HepG2 (cell line): ENCODE measurements around the gene GIPC3. TPM values are rescaled to one million over a fixed set of nuclear protein-coding genes. Genes with fewer than 3 reads are reported as not detected.

Experiments
- ATAC-seq: fragments of 200-7000 bp; cut with Tn5 transposase; 3 replicates; pipeline ENCODE4 v1.9.1; 2020; ENCODE audit warnings: mild to moderate bottlenecking, moderate library complexity
- BruUV-seq: library from RNA; stranded (reverse); fragments of 400-500 nt; replicated peaks from 2 replicates; lab custom pipeline; 2021; lab: Mats Ljungman, UMichigan
- CTCF ChIA-PET: fragments of 300-600 bp; formaldehyde crosslinking; extraction: SDS; loops from one replicate; lab custom pipeline; 2021; ENCODE audit warnings: low total read pairs, inconsistent platforms, low intra/inter-chr PET ratio; lab: Yijun Ruan, JAX
- POLR2A ChIA-PET: fragments of 350-600 bp; sonication (Branson Sonifier 250); formaldehyde crosslinking; loops from one replicate; lab custom pipeline; 2020; ENCODE audit warnings: antibody characterized with exemption, inconsistent platforms; lab: Yijun Ruan, JAX
- DNase-seq: peaks from one replicate; pipeline ENCODE4 v3.0.0-alpha.2; 2015; ENCODE audit warnings: low spot score
- FAIRE-seq: peaks from 3 replicates; lab custom pipeline; 2011; peaks lifted over from hg19 to GRCh38; lab: Jason Lieb, UNC
- H2AFZ ChIP-seq: one replicate; pipeline ENCODE4 v1.6.1; 2011; ENCODE audit warnings: low read length, inconsistent platforms
- H3K27ac ChIP-seq: fragments of 300-600 bp; 3 replicates; pipeline ENCODE4 v1.8.0; 2011; ENCODE audit warnings: mixed run types, mild to moderate bottlenecking, mixed read lengths, low read length, inconsistent platforms; ENCODE audit not compliant: insufficient read depth; ENCODE audit errors: extremely low read length
- H3K27me3 ChIP-seq, 2 experiments: fragments of 200-600 bp in 1 of 2; 2 replicates in 1 of 2; 3 replicates in 1 of 2; pipeline versions ENCODE4 v1.6.0 to v1.8.0; 2011; ENCODE audit warnings: low read length in 2 of 2, mild to moderate bottlenecking in 2 of 2, moderate library complexity in 2 of 2, inconsistent platforms in 1 of 2; ENCODE audit not compliant: insufficient read depth in 2 of 2, control insufficient read depth in 1 of 2
- H3K36me3 ChIP-seq, 2 experiments: fragments of 200-600 bp in 1 of 2; replicated peaks in 1 of 2; 2 replicates in 1 of 2; 3 replicates in 1 of 2; pipeline versions ENCODE4 v1.5.1 to v1.8.0; 2011; ENCODE audit warnings: low read length in 2 of 2, inconsistent platforms in 1 of 2; ENCODE audit not compliant: insufficient read depth in 2 of 2, control insufficient read depth in 1 of 2
- H3K4me1 ChIP-seq: 2 replicates; pipeline ENCODE4 v1.5.1; 2012; ENCODE audit warnings: low read length, inconsistent platforms; ENCODE audit not compliant: insufficient read depth
- H3K4me2 ChIP-seq: 2 replicates; pipeline ENCODE4 v1.6.0; 2011; ENCODE audit warnings: low read depth, low read length, inconsistent platforms
- H3K4me3 ChIP-seq, 3 experiments: fragments of 200-600 bp in 1 of 3; sonication (generic), shearing (Covaris generic) in 1 of 3; replicated peaks in 1 of 3; 2 replicates each; pipeline ENCODE4 v1.5.1; 2011 to 2016; ENCODE audit warnings: low read length in 3 of 3, inconsistent platforms in 2 of 3, low read depth in 2 of 3, mild to moderate bottlenecking in 2 of 3, control low read depth in 1 of 3, mixed read lengths in 1 of 3; ENCODE audit not compliant: insufficient read depth in 1 of 3
- H3K79me2 ChIP-seq: one replicate; pipeline ENCODE4 v1.6.1; 2011; ENCODE audit warnings: low read length, inconsistent platforms; ENCODE audit not compliant: insufficient read depth
- H3K9ac ChIP-seq: 2 replicates; pipeline ENCODE4 v1.6.0; 2011; ENCODE audit warnings: mild to moderate bottlenecking, low read depth, low read length, inconsistent platforms; ENCODE audit not compliant: insufficient read depth
- H3K9me3 ChIP-seq: 2 replicates; pipeline ENCODE4 v1.5.1; 2012; ENCODE audit warnings: mild to moderate bottlenecking, low read length
- H4K20me1 ChIP-seq: 2 replicates; pipeline ENCODE4 v1.6.0; 2011; ENCODE audit warnings: inconsistent platforms, mild to moderate bottlenecking, low read length, moderate library complexity; ENCODE audit not compliant: insufficient read depth
- MBD4 ChIP-seq: IDR thresholded peaks from 2 replicates; pipeline ENCODE4 v1.6.1; 2012; ENCODE audit warnings: low read length, inconsistent platforms, borderline replicate concordance
- NCOA2 ChIP-seq: sonication (generic); formaldehyde crosslinking; IDR thresholded peaks from 2 replicates; pipeline ENCODE4 v1.8.0; 2022; ENCODE audit warnings: inconsistent platforms
- PRPF4 ChIP-seq: fragments of 200-400 bp; formaldehyde crosslinking; IDR thresholded peaks from 2 replicates; pipeline ENCODE4 v1.6.1; 2016; ENCODE audit warnings: low read length, low read depth; ENCODE audit not compliant: poor library complexity, severe bottlenecking
- SATB2 ChIP-seq: sonication (generic); formaldehyde crosslinking; IDR thresholded peaks from 2 replicates; pipeline ENCODE4 v1.5.0; 2020; ENCODE audit warnings: missing genetic modification reagents
- TOE1 ChIP-seq: sonication (generic); formaldehyde crosslinking; IDR thresholded peaks from 2 replicates; pipeline ENCODE4 v1.4.0; 2020; ENCODE audit warnings: mild to moderate bottlenecking, missing genetic modification reagents
- ZBTB38 ChIP-seq: sonication (generic); formaldehyde crosslinking; IDR thresholded peaks from 2 replicates; pipeline ENCODE4 v1.5.1; 2020; ENCODE audit warnings: mild to moderate bottlenecking, missing genetic modification reagents
- ZNF335 ChIP-seq: sonication (generic); formaldehyde crosslinking; IDR thresholded peaks from 2 replicates; pipeline ENCODE4 v1.4.0; 2020; ENCODE audit warnings: missing genetic modification reagents
- ZSCAN20 ChIP-seq: sonication (generic); formaldehyde crosslinking; IDR thresholded peaks from 2 replicates; pipeline ENCODE4 v1.4.0; 2020; ENCODE audit warnings: missing genetic modification reagents, mild to moderate bottlenecking, borderline replicate concordance
- WGBS: methylation state at CpG from one replicate; pipeline ENCODE4 v1.1.6; 2017; ENCODE audit warnings: low lambda C conversion rate; 5-methylcytosine and 5-hydroxymethylcytosine counted together
- in situ Hi-C: cut with HindIII; loops from 2 replicates; pipeline ENCODE4 v1.10.0; 2017; ENCODE audit warnings: low pct_unique_long_range_greater_than_20kb; ENCODE audit not compliant: extremely low pct_ligation_motif_present
- intact Hi-C: fragments of 100-400 bp; cut with micrococcal nuclease; formaldehyde crosslinking; loops from one replicate; pipeline ENCODE4 v1.10.0; 2022; ENCODE audit not compliant: unreplicated experiment
- polyA plus RNA-seq, 8 experiments: library from polyadenylated mRNA; depleted of rRNA in 3 of 8; stranded (reverse) in 7 of 8; unstranded in 1 of 8; fragments of >200 nt; fragmentation: Illumina TruSeq in 4 of 8; extraction: Trizol in 4 of 8; gene quantifications; 2 replicates each; pipeline versions ENCODE4 v1.2.1 to v1.2.3, GENCODE V29; 2011 to 2016; ENCODE audit warnings: low read depth in 4 of 8, missing spikeins in 1 of 8, mixed read lengths in 1 of 8; ENCODE audit not compliant: insufficient read depth in 1 of 8
- total RNA-seq, 5 experiments: library from RNA; depleted of rRNA; stranded (reverse); fragments of >200 nt; fragmentation: Illumina TruSeq; extraction: Trizol; gene quantifications; 2 replicates each; pipeline ENCODE4 v1.2.3, GENCODE V29; 2016; ENCODE audit warnings: low read depth in 1 of 5
- TF ChIP-seq, protein P1 (sequence below): sonication (generic); formaldehyde crosslinking; IDR thresholded peaks from 2 replicates; pipeline ENCODE4 v1.9.0; 2021; ENCODE audit warnings: missing genetic modification reagents, borderline replicate concordance
- TF ChIP-seq, protein P2 (sequence below): sonication (generic); formaldehyde crosslinking; IDR thresholded peaks from 2 replicates; pipeline ENCODE4 v1.4.0; 2020; ENCODE audit warnings: missing genetic modification reagents

Gene GIPC3
- total and polyA plus RNA-seq, 2 of the 13 experiments (the other 11 are each of a cell fraction or from before 2014, with no cell fraction given), result 0.05 TPM; not detected in 1

DNA sequence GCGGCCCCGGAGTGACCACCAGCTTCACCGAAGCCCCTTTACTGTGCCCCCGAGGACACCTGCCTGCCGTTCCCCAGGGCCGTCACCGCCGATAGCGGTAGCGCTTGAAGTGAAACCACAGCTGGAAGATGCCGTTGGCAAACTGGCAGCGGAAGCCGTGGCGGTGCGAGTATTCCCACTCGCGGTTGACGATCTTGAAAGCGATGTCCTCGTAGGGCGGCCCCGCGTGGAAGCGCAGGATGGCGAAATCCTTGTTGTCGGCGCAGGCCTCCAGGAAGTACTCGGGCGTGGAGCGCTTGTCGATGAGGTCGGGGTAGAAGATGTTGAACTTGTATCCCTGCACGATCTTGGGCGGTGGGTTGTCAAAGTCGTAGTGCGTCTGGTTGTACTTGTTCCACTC lies 26.6 kb downstream of the GIPC3 start:
- in situ Hi-C loops, result no loop called here
- Histone ChIP-seq H4K20me1 (no peaks in the 10 kb centered on the region), H3K9me3 (no peaks in the 10 kb centered on the region), H3K36me3 (peaks cover 3 to 13% of the 10 kb centered on the region in 2 experiments; a peak in 2 of 5 replicates), H3K9ac (no peak overlapping the region), H3K4me3 (no peak overlapping the region), H3K4me2 (no peak overlapping the region), H3K4me1 (peaks cover 17% of the 10 kb centered on the region)
- CTCF ChIA-PET, result no interaction called here
- TSS peak; percentile 40 for BruUV-seq
- WGBS, result 99% methylated on average over 31 of the region's 36 CpGs
- intact Hi-C loops, result no loop called here
- FAIRE-seq (no peak), DNase-seq (no peak)
- TF ChIP-seq NCOA2 (CRISPR knock-in tag) (no peak), ZSCAN20 (CRISPR knock-in tag) (no peak), TOE1 (CRISPR knock-in tag) (no peak), PRPF4 (peak; percentile 51), SATB2 (no peak), MBD4 (no peak), ZBTB38 (CRISPR knock-in tag) (0 out of 2 replicates have a peak, but pooled peaks have one; percentile 22), ZNF335 (no peak)
- TF ChIP-seq, protein P1, sequence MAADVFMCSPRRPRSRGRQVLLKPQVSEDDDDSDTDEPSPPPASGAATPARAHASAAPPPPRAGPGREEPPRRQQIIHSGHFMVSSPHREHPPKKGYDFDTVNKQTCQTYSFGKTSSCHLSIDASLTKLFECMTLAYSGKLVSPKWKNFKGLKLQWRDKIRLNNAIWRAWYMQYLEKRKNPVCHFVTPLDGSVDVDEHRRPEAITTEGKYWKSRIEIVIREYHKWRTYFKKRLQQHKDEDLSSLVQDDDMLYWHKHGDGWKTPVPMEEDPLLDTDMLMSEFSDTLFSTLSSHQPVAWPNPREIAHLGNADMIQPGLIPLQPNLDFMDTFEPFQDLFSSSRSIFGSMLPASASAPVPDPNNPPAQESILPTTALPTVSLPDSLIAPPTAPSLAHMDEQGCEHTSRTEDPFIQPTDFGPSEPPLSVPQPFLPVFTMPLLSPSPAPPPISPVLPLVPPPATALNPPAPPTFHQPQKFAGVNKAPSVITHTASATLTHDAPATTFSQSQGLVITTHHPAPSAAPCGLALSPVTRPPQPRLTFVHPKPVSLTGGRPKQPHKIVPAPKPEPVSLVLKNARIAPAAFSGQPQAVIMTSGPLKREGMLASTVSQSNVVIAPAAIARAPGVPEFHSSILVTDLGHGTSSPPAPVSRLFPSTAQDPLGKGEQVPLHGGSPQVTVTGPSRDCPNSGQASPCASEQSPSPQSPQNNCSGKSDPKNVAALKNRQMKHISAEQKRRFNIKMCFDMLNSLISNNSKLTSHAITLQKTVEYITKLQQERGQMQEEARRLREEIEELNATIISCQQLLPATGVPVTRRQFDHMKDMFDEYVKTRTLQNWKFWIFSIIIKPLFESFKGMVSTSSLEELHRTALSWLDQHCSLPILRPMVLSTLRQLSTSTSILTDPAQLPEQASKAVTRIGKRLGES (CRISPR knock-in tag), result no peak
- TF ChIP-seq, protein P2, sequence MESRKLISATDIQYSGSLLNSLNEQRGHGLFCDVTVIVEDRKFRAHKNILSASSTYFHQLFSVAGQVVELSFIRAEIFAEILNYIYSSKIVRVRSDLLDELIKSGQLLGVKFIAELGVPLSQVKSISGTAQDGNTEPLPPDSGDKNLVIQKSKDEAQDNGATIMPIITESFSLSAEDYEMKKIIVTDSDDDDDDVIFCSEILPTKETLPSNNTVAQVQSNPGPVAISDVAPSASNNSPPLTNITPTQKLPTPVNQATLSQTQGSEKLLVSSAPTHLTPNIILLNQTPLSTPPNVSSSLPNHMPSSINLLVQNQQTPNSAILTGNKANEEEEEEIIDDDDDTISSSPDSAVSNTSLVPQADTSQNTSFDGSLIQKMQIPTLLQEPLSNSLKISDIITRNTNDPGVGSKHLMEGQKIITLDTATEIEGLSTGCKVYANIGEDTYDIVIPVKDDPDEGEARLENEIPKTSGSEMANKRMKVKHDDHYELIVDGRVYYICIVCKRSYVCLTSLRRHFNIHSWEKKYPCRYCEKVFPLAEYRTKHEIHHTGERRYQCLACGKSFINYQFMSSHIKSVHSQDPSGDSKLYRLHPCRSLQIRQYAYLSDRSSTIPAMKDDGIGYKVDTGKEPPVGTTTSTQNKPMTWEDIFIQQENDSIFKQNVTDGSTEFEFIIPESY (CRISPR knock-in tag), result 0 out of 2 replicates have a peak, but pooled peaks have one; percentile 38
- TF ChIP-seq, all 625 proteins: peak for 3
- H3K27ac ChIP-seq, result no peak overlapping the region
- H2AFZ ChIP-seq, result no peak overlapping the region
- H3K79me2 ChIP-seq, result no peaks in the 10 kb centered on the region
- POLR2A ChIA-PET, result no interaction called here
- H3K27me3 ChIP-seq, result no peaks in the 10 kb centered on the region
- ATAC-seq, result no peak
